HepG2 (cell line): ENCODE results near the gene MLF1. TPM values are rescaled to one million over a fixed set of nuclear protein-coding genes. Genes with fewer than 3 reads are reported as not detected.

Source experiments
- EP300 ChIP-seq, 3 experiments: sonication (generic) in 1 of 3; formaldehyde crosslinking in 1 of 3; IDR thresholded peaks; 2 replicates each; pipeline versions ENCODE4 v1.5.1 to v1.6.1; 2011 to 2020; ENCODE audit warnings: low read depth in 2 of 3, low read length in 2 of 3, borderline replicate concordance in 1 of 3, improper control_type of control experiment in 1 of 3, mild to moderate bottlenecking in 1 of 3, missing genetic modification reagents in 1 of 3, moderate library complexity in 1 of 3
- HOXD1 ChIP-seq: sonication (generic); formaldehyde crosslinking; IDR thresholded peaks from 2 replicates; pipeline ENCODE4 v1.5.0; 2020; ENCODE audit warnings: missing genetic modification reagents
- JUND ChIP-seq: sonication (generic); formaldehyde crosslinking; IDR thresholded peaks from 2 replicates; pipeline ENCODE4 v1.8.0; 2022; ENCODE audit warnings: mild to moderate bottlenecking, missing genetic modification reagents
- KDM4B ChIP-seq: sonication (generic); formaldehyde crosslinking; IDR thresholded peaks from 2 replicates; pipeline ENCODE4 v1.4.0; 2020; ENCODE audit warnings: missing genetic modification reagents
- NFRKB ChIP-seq: fragments of 450-650 bp; IDR thresholded peaks from 2 replicates; pipeline ENCODE4 v1.6.1; 2017
- RARA ChIP-seq: IDR thresholded peaks from 2 replicates; pipeline ENCODE4 v1.6.1; 2016; ENCODE audit warnings: missing genetic modification reagents, missing compliant biosample characterization
- ZBTB10 ChIP-seq: sonication (generic); formaldehyde crosslinking; IDR thresholded peaks from 2 replicates; pipeline ENCODE4 v1.4.0; 2020; ENCODE audit warnings: missing genetic modification reagents, borderline replicate concordance
- ZNF350 ChIP-seq: sonication (generic); formaldehyde crosslinking; IDR thresholded peaks from 2 replicates; pipeline ENCODE4 v1.4.0; 2020; ENCODE audit warnings: mild to moderate bottlenecking, low read depth, missing genetic modification reagents, borderline replicate concordance
- ZNF512B ChIP-seq: sonication (generic); formaldehyde crosslinking; IDR thresholded peaks from 2 replicates; pipeline ENCODE4 v1.5.1; 2020; ENCODE audit warnings: missing genetic modification reagents, mild to moderate bottlenecking, borderline replicate concordance
- ZNF644 ChIP-seq: IDR thresholded peaks from 2 replicates; pipeline ENCODE4 v1.6.1; 2016; ENCODE audit warnings: low read depth
- polyA plus RNA-seq, 8 experiments: library from polyadenylated mRNA; depleted of rRNA in 3 of 8; stranded (reverse) in 7 of 8; unstranded in 1 of 8; fragments of >200 nt; fragmentation: Illumina TruSeq in 4 of 8; extraction: Trizol in 4 of 8; gene quantifications; 2 replicates each; pipeline versions ENCODE4 v1.2.1 to v1.2.3, GENCODE V29; 2011 to 2016; ENCODE audit warnings: low read depth in 4 of 8, missing spikeins in 1 of 8, mixed read lengths in 1 of 8; ENCODE audit not compliant: insufficient read depth in 1 of 8
- total RNA-seq, 5 experiments: library from RNA; depleted of rRNA; stranded (reverse); fragments of >200 nt; fragmentation: Illumina TruSeq; extraction: Trizol; gene quantifications; 2 replicates each; pipeline ENCODE4 v1.2.3, GENCODE V29; 2016; ENCODE audit warnings: low read depth in 1 of 5
- TF ChIP-seq, protein P1 (sequence below): sonication (generic); formaldehyde crosslinking; IDR thresholded peaks from 2 replicates; pipeline ENCODE4 v1.5.0; 2020; ENCODE audit warnings: mild to moderate bottlenecking, missing genetic modification reagents, borderline replicate concordance
- TF ChIP-seq, protein P2 (sequence below): IDR thresholded peaks from 2 replicates; pipeline ENCODE4 v1.6.1; 2016; ENCODE audit warnings: missing biosample characterization, missing genetic modification reagents, low read depth
- TF ChIP-seq, protein P3 (sequence below): sonication (generic); formaldehyde crosslinking; IDR thresholded peaks from 2 replicates; pipeline ENCODE4 v1.8.0; 2022; ENCODE audit warnings: low read depth, missing genetic modification reagents
- TF ChIP-seq, protein P4 (sequence below): IDR thresholded peaks from 2 replicates; pipeline ENCODE4 v1.6.1; 2012; ENCODE audit warnings: low read depth, low read length, improper control_type of control experiment

MLF1 gene
- total and polyA plus RNA-seq, 2 of the 13 experiments (the other 11 are each of a cell fraction or from before 2014, with no cell fraction given): 0.88 to 1.0 TPM

DNA sequence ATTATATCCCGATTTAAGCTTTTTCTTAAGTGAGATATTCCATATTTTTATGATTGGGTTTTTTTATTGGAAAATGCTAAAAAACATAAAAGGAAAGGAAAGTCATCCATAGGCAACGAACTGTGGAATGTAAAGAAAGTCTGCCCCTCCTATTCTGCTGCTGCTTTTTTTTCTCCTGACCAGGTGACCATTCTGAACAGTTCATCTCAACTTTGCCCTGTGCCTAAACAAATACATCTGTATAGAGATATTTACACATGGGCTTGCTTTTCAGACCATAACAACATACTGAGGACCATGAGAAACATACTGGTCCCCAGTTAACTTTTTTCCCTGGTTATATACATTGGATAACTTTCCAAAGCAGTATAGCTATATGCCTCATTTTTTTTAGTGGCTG, 18.9 kb upstream of the MLF1 start (continued):
- TF ChIP-seq, protein P1, sequence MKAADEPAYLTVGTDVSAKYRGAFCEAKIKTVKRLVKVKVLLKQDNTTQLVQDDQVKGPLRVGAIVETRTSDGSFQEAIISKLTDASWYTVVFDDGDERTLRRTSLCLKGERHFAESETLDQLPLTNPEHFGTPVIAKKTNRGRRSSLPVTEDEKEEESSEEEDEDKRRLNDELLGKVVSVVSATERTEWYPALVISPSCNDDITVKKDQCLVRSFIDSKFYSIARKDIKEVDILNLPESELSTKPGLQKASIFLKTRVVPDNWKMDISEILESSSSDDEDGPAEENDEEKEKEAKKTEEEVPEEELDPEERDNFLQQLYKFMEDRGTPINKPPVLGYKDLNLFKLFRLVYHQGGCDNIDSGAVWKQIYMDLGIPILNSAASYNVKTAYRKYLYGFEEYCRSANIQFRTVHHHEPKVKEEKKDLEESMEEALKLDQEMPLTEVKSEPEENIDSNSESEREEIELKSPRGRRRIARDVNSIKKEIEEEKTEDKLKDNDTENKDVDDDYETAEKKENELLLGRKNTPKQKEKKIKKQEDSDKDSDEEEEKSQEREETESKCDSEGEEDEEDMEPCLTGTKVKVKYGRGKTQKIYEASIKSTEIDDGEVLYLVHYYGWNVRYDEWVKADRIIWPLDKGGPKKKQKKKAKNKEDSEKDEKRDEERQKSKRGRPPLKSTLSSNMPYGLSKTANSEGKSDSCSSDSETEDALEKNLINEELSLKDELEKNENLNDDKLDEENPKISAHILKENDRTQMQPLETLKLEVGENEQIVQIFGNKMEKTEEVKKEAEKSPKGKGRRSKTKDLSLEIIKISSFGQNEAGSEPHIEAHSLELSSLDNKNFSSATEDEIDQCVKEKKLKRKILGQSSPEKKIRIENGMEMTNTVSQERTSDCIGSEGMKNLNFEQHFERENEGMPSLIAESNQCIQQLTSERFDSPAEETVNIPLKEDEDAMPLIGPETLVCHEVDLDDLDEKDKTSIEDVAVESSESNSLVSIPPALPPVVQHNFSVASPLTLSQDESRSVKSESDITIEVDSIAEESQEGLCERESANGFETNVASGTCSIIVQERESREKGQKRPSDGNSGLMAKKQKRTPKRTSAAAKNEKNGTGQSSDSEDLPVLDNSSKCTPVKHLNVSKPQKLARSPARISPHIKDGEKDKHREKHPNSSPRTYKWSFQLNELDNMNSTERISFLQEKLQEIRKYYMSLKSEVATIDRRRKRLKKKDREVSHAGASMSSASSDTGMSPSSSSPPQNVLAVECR: no peak
- TF ChIP-seq HOXD1 (no peak), ZNF512B (no peak), RARA (peak; percentile 64), ZBTB10 (CRISPR knock-in tag) (no peak), ZNF644 (no peak), EP300 (IDR thresholded peaks at IDR 0.05; ENCODE audit: low read depth in 2 of 2, low read length in 2 of 2) (peak in 1 of 2 experiments; percentile 35; a peak in 1 of 4 replicates), EP300 (CRISPR knock-in tag; IDR thresholded peaks at IDR 0.05; ENCODE audit: borderline replicate concordance) (no peak), NFRKB (no peak), KDM4B (CRISPR knock-in tag) (no peak), JUND (no peak), ZNF350 (CRISPR knock-in tag) (no peak)
- TF ChIP-seq, protein P2, sequence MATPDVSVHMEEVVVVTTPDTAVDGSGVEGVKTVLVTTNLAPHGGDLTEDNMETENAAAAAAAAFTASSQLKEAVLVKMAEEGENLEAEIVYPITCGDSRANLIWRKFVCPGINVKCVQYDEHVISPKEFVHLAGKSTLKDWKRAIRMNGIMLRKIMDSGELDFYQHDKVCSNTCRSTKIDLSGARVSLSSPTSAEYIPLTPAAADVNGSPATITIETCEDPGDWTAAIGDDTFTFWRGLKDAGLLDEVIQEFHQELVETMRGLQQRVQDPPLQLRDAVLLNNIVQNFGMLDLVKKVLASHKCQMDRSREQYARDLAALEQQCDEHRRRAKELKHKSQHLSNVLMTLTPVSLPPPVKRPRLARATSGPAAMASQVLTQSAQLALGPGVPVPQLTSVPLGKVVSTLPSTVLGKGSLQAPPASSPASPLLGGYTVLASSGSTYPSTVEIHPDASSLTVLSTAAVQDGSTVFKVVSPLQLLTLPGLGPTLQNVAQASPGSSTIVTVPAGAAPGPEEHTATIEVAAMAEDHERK (CRISPR knock-in tag): no peak
- TF ChIP-seq, protein P3, sequence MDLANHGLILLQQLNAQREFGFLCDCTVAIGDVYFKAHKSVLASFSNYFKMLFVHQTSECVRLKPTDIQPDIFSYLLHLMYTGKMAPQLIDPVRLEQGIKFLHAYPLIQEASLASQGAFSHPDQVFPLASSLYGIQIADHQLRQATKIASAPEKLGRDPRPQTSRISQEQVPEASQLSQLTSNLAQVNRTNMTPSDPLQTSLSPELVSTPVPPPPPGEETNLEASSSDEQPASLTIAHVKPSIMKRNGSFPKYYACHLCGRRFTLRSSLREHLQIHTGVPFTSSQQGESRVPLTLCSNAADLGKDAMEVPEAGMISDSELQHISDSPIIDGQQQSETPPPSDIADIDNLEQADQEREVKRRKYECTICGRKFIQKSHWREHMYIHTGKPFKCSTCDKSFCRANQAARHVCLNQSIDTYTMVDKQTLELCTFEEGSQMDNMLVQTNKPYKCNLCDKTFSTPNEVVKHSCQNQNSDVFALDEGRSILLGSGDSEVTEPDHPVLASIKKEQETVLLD (CRISPR knock-in tag): no peak
- TF ChIP-seq, protein P4, sequence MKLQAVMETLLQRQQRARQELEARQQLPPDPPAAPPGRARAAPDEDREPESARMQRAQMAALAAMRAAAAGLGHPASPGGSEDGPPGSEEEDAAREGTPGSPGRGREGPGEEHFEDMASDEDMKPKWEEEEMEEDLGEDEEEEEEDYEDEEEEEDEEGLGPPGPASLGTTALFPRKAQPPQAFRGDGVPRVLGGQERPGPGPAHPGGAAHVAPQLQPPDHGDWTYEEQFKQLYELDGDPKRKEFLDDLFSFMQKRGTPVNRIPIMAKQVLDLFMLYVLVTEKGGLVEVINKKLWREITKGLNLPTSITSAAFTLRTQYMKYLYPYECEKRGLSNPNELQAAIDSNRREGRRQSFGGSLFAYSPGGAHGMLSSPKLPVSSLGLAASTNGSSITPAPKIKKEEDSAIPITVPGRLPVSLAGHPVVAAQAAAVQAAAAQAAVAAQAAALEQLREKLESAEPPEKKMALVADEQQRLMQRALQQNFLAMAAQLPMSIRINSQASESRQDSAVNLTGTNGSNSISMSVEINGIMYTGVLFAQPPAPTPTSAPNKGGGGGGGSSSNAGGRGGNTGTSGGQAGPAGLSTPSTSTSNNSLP: no peak
